Panc1 (cell line): ENCODE data around the gene ME1. TPM values are rescaled to one million over a fixed set of nuclear protein-coding genes. Genes with fewer than 3 reads are reported as not detected.

ENCODE experiments used
- ATAC-seq: fragments of 200-7000 bp; cut with Tn5 transposase; 2 replicates; pipeline ENCODE4 v1.9.1; 2020; ENCODE audit warnings: mild to moderate bottlenecking, moderate library complexity
- BruUV-seq: library from RNA; stranded (reverse); fragments of 400-500 nt; replicated peaks from 2 replicates; lab custom pipeline; 2021; lab: Mats Ljungman, UMichigan
- CTCF ChIA-PET: fragments of 300-600 bp; sonication (Branson Sonifier 250); formaldehyde crosslinking; loops from one replicate; lab custom pipeline; 2022; ENCODE audit warnings: antibody characterized with exemption; lab: Charles Lee
- POLR2A ChIA-PET: fragments of 300-600 bp; sonication (Branson Sonifier 250); formaldehyde crosslinking; loops from one replicate; lab custom pipeline; 2022; ENCODE audit warnings: antibody characterized with exemption; lab: Charles Lee
- DNase-seq: peaks from one replicate; pipeline ENCODE4 v3.0.0-alpha.2; 2010; ENCODE audit warnings: low read depth, low spot score
- H3K27ac ChIP-seq: 2 replicates; pipeline ENCODE4 v1.5.1; 2011; ENCODE audit warnings: mild to moderate bottlenecking, low read length, inconsistent platforms
- H3K27me3 ChIP-seq: fragments of 200-500 bp; sonication (Bioruptor generic); 2 replicates; pipeline ENCODE4 v1.6.0; 2014; ENCODE audit warnings: low read length, inconsistent platforms; ENCODE audit not compliant: control insufficient read depth, insufficient read depth
- H3K36me3 ChIP-seq: fragments of 200-500 bp; sonication (Bioruptor generic); 2 replicates; pipeline ENCODE4 v1.5.1; 2014; ENCODE audit warnings: inconsistent platforms, mild to moderate bottlenecking, low read length, moderate library complexity; ENCODE audit not compliant: control insufficient read depth, insufficient read depth
- H3K4me1 ChIP-seq: 2 replicates; pipeline ENCODE4 v1.5.1; 2011; ENCODE audit warnings: inconsistent platforms, mild to moderate bottlenecking, low read length, moderate library complexity; ENCODE audit not compliant: control insufficient read depth, insufficient read depth
- H3K4me3 ChIP-seq, 2 experiments: 2 replicates each; pipeline ENCODE4 v1.5.1; 2011 to 2012; ENCODE audit warnings: low read depth in 2 of 2, low read length in 2 of 2, mild to moderate bottlenecking in 2 of 2, inconsistent platforms in 1 of 2, moderate library complexity in 1 of 2
- H3K9me3 ChIP-seq: fragments of 200-500 bp; sonication (Bioruptor generic); 2 replicates; pipeline ENCODE4 v1.5.1; 2014; ENCODE audit warnings: low read depth, mild to moderate bottlenecking, inconsistent platforms, low read length, moderate library complexity; ENCODE audit not compliant: control insufficient read depth, insufficient read depth
- CTCF ChIP-seq: fragments of 450-650 bp; IDR thresholded peaks from 2 replicates; pipeline ENCODE4 v1.5.1; 2017; ENCODE audit warnings: mild to moderate bottlenecking
- POLR2AphosphoS5 ChIP-seq: IDR thresholded peaks from 2 replicates; pipeline ENCODE4 v1.6.1; 2012; ENCODE audit warnings: mild to moderate bottlenecking, low read depth, low read length, moderate library complexity
- REST ChIP-seq, 2 experiments: IDR thresholded peaks; 2 replicates each; pipeline ENCODE4 v1.6.1; 2011 to 2012; ENCODE audit warnings: low read depth in 2 of 2, control low read depth in 1 of 2, low read length in 1 of 2, mild to moderate bottlenecking in 1 of 2, moderate library complexity in 1 of 2; ENCODE audit not compliant: insufficient read depth in 1 of 2
- SIN3A ChIP-seq: IDR thresholded peaks from 2 replicates; pipeline ENCODE4 v1.6.1; 2012; ENCODE audit warnings: low read depth, mild to moderate bottlenecking, low read length, moderate library complexity, borderline replicate concordance; ENCODE audit not compliant: insufficient read depth
- TCF7L2 ChIP-seq: IDR thresholded peaks from 2 replicates; pipeline ENCODE4 v1.6.1; 2011; ENCODE audit warnings: mild to moderate bottlenecking, low read depth, low read length, inconsistent platforms
- in situ Hi-C: cut with HindIII; loops from 2 replicates; pipeline ENCODE4 v1.10.0; 2016; ENCODE audit warnings: low sequenced_read_pairs, low pct_unique_long_range_greater_than_20kb
- intact Hi-C: fragments of 100-400 bp; cut with micrococcal nuclease; formaldehyde crosslinking; loops from one replicate; pipeline ENCODE4 v1.10.0; 2022; ENCODE audit not compliant: unreplicated experiment
- total RNA-seq: library from RNA; stranded (reverse); gene quantifications from one replicate; pipeline ENCODE4 v1.2.1, GENCODE V29; 2021; ENCODE audit not compliant: unreplicated experiment

Gene ME1
- total RNA-seq, 1 experiment from 2014 or later, result 19.7 TPM

DNA sequence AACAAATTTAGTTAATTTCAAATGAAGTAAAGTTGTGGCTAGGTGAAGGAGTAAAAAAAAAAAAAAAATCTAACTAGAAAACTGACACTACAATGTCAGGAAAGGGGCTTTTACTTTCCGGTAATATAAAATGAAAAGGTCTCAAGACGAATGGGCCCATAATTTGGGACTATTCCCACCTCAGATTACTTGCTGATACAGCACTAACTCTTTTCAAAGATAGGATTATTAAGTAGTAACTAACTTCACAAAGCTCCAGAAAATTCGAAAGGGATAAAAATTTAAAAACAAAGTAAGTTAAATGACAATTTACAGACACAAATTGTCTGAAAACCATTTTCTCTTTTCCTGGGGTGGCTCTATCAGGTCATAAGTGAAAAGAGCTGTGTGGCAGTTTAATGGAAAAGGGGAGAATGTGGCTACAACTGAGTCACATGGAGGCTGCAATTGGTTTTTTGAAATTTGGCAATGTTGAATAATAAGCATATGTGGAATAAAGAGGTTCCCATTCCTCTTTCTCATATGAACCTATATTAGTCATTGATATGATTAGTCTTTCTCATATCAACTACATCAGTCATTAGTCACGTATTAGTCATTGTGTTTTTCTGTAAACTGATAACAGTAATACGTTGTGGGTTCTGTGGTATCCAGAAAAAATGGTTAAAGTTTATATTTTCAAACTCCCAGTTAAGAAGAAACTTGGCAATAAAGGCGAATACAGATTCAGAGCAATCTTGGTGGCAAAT is 159.7 kb downstream of the ME1 start:
- ChIA-PET POLR2A (interaction anchor here (0.7 kb wide), 1 partner anchor 1390 kb away, joined by 6 read pairs; no protein-coding TSS in a partner anchor), CTCF (no interaction called here)
- Histone ChIP-seq H3K27ac (no peak overlapping the region), H3K27me3 (no peaks in the 10 kb centered on the region), H3K4me1 (no peaks in the 10 kb centered on the region), H3K36me3 (no peaks in the 10 kb centered on the region; the same call in 1 of the 2 replicates), H3K9me3 (no peaks in the 10 kb centered on the region), H3K4me3 (no peak overlapping the region)
- ATAC-seq (no peak), DNase-seq (no peak)
- in situ Hi-C loops, result no loop called here
- no peak for TF ChIP-seq SIN3A
- TF ChIP-seq CTCF, result no peak
- no peak for TF ChIP-seq REST (IDR thresholded peaks at IDR 0.05; ENCODE audit: insufficient read depth in 1 of 2, low read depth in 2 of 2, low read length in 1 of 2)
- TF ChIP-seq TCF7L2, result no peak
- TF ChIP-seq POLR2AphosphoS5, result no peak
- intact Hi-C loops, result no loop called here
- no TSS peak for BruUV-seq

- H3K4me3 ChIP-seq, result no peak overlapping the region
- H3K4me1 ChIP-seq, result no peaks in the 10 kb centered on the region
- H3K9me3 ChIP-seq, result no peaks in the 10 kb centered on the region
- ChIA-PET POLR2A (no interaction called here), CTCF (no interaction called here)
- no peak for TF ChIP-seq REST (IDR thresholded peaks at IDR 0.05; ENCODE audit: insufficient read depth in 1 of 2, low read depth in 2 of 2, low read length in 1 of 2)
- no peak for TF ChIP-seq SIN3A
- TF ChIP-seq CTCF, result no peak
- no peak for TF ChIP-seq POLR2AphosphoS5
- TF ChIP-seq TCF7L2, result no peak
- no TSS peak for BruUV-seq
- in situ Hi-C loops (no loop called here), intact Hi-C loops (no loop called here)
- DNase-seq (no peak), ATAC-seq (no peak)
- H3K27ac ChIP-seq, result no peak overlapping the region
- H3K27me3 ChIP-seq, result no peaks in the 10 kb centered on the region
- H3K36me3 ChIP-seq, result no peaks in the 10 kb centered on the region; the same call in 1 of the 2 replicates
These were observed 165.5 kb downstream of the ME1 start for GRCh38 chr6:83265384-83265783.
